ENCODE results near the gene RFPL1.

- TF ChIP-seq, protein P1, sequence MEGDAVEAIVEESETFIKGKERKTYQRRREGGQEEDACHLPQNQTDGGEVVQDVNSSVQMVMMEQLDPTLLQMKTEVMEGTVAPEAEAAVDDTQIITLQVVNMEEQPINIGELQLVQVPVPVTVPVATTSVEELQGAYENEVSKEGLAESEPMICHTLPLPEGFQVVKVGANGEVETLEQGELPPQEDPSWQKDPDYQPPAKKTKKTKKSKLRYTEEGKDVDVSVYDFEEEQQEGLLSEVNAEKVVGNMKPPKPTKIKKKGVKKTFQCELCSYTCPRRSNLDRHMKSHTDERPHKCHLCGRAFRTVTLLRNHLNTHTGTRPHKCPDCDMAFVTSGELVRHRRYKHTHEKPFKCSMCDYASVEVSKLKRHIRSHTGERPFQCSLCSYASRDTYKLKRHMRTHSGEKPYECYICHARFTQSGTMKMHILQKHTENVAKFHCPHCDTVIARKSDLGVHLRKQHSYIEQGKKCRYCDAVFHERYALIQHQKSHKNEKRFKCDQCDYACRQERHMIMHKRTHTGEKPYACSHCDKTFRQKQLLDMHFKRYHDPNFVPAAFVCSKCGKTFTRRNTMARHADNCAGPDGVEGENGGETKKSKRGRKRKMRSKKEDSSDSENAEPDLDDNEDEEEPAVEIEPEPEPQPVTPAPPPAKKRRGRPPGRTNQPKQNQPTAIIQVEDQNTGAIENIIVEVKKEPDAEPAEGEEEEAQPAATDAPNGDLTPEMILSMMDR (IDR thresholded peaks at IDR 0.05; ENCODE audit: insufficient read depth, low read length), result no peak
- TF ChIP-seq, protein P2, sequence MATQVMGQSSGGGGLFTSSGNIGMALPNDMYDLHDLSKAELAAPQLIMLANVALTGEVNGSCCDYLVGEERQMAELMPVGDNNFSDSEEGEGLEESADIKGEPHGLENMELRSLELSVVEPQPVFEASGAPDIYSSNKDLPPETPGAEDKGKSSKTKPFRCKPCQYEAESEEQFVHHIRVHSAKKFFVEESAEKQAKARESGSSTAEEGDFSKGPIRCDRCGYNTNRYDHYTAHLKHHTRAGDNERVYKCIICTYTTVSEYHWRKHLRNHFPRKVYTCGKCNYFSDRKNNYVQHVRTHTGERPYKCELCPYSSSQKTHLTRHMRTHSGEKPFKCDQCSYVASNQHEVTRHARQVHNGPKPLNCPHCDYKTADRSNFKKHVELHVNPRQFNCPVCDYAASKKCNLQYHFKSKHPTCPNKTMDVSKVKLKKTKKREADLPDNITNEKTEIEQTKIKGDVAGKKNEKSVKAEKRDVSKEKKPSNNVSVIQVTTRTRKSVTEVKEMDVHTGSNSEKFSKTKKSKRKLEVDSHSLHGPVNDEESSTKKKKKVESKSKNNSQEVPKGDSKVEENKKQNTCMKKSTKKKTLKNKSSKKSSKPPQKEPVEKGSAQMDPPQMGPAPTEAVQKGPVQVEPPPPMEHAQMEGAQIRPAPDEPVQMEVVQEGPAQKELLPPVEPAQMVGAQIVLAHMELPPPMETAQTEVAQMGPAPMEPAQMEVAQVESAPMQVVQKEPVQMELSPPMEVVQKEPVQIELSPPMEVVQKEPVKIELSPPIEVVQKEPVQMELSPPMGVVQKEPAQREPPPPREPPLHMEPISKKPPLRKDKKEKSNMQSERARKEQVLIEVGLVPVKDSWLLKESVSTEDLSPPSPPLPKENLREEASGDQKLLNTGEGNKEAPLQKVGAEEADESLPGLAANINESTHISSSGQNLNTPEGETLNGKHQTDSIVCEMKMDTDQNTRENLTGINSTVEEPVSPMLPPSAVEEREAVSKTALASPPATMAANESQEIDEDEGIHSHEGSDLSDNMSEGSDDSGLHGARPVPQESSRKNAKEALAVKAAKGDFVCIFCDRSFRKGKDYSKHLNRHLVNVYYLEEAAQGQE (IDR thresholded peaks at IDR 0.05; ENCODE audit: insufficient replicate concordance, low read depth), result no peak
- no peak for TF ChIP-seq POLR2AphosphoS5 (IDR thresholded peaks at IDR 0.05; ENCODE audit: low read depth)
- TF ChIP-seq GABPA (IDR thresholded peaks at IDR 0.05; ENCODE audit: low read depth), result no peak
These were observed 26.2 kb downstream of the RFPL1 start for GRCh38 chr22:29464581-29464980.

Data from HL-60 (cell line).